GM13976 (cell line): ENCODE measurements around the gene SPHK1.

Experiments used
- DNase-seq: peaks from one replicate; pipeline ENCODE4 v3.0.0; 2012; ENCODE audit warnings: low spot score
- CTCF ChIP-seq: IDR thresholded peaks from 2 replicates; pipeline ENCODE4 v1.5.1; 2012; ENCODE audit warnings: borderline replicate concordance, mild to moderate bottlenecking; ENCODE audit not compliant: insufficient read depth; ENCODE audit errors: extremely low read depth, missing control alignments, control extremely low read depth
- in situ Hi-C: fragments of 300-500 bp; cut with MboI; formaldehyde crosslinking; loops from one replicate; pipeline ENCODE4 v1.12.0; 2022; ENCODE audit warnings: low sequenced_read_pairs, mixed read lengths, inconsistent platforms; ENCODE audit not compliant: unreplicated experiment

SPHK1 gene

GRCh38 chr17:76428511-76428910 lies 44.1 kb downstream of the SPHK1 start:
- in situ Hi-C loops: no loop called here
- no peak for TF ChIP-seq CTCF
- no peak for DNase-seq

GRCh38 chr17:76431509-76431908 lies 47.1 kb downstream of the SPHK1 start:
- no peak for DNase-seq
- in situ Hi-C loops: no loop called here
- TF ChIP-seq CTCF: no peak

- TF ChIP-seq CTCF: no peak
- no peak for DNase-seq
- in situ Hi-C loops: no loop called here
Measured at GRCh38 chr17:76432004-76432403, 47.6 kb downstream of the SPHK1 start.

- no peak for DNase-seq
- no peak for TF ChIP-seq CTCF
- in situ Hi-C loops: no loop called here
Measured at GRCh38 chr17:76432712-76433336, 48.4 kb downstream of the SPHK1 start.

GRCh38 chr17:76433693-76434092 lies 49.3 kb downstream of the SPHK1 start:
- DNase-seq: no peak
- in situ Hi-C loops: no loop called here
- TF ChIP-seq CTCF: no peak

- DNase-seq: no peak
- TF ChIP-seq CTCF: no peak
- in situ Hi-C loops: no loop called here
Measured at GRCh38 chr17:76434870-76435269, 50.5 kb downstream of the SPHK1 start.
